GM19023 (cell line): ENCODE results near the gene WARS2.
"Not testable (repeated sequence)": the region's sequence is repeated elsewhere in the genome, so short reads cannot be mapped to it uniquely, and the experiment has no call there.

Source experiments
- ATAC-seq: cut with Tn5 transposase; IDR thresholded peaks from one replicate; pipeline ENCODE4 v1.9.1; 2021; ENCODE audit warnings: mild to moderate bottlenecking, moderate library complexity; ENCODE audit not compliant: unreplicated experiment

WARS2 gene

DNA sequence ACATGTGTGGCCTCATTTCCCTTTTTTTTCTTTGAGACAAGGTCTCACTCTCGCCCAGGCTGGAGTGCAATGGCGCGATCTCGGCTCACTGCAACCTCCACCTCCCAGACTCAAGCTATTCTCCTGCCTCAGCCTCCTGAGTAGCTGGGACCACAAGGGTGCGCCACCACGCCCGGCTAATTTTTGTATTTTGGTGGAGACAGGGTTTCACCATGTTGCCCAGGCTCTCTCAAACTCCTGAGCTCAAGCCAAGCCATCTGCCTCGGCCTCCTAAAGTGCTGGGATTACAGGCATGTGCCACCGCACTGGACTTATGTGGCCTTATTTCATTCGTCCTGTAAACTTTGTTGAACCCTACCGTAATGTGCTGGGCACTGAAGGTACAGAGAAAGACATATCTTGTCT is 569 bp upstream of the WARS2 start:
- no peak for ATAC-seq

DNA sequence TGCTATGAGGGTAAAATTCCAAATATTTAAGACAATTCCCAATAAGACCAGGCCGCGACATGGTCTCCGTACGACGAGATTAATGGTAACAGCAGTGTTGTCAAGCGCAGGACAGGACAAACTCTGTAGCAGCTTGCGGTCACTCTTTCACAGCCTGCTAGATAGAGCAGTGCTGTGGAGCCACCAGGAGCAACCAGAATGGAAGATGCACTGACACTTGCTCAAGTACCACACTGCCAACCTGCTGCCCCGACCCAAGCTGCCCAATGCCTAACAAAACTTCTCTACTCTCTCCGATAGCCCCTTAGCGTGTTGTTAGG is 636 bp downstream of the WARS2 start:
- ATAC-seq = peak; percentile 34

DNA sequence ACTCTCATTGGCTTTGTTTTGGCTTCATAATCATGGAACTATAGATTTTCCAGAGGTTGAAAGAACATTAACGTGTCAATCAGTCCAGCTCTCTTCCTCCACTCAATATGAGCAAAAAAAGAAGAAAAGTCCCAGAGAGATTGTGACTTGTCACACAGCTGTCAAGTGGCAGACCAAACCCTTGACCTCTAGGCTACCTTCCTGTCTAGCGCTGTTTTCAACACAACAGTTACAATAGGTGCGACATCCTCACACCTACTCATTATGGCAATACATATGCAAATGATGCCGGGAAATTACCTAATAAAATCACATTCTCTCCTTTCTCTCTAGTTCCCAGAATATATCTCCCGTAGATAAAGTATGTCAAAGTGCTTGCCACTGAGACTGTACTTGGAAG is 1.1 kb downstream of the WARS2 start:
- ATAC-seq = no peak

DNA sequence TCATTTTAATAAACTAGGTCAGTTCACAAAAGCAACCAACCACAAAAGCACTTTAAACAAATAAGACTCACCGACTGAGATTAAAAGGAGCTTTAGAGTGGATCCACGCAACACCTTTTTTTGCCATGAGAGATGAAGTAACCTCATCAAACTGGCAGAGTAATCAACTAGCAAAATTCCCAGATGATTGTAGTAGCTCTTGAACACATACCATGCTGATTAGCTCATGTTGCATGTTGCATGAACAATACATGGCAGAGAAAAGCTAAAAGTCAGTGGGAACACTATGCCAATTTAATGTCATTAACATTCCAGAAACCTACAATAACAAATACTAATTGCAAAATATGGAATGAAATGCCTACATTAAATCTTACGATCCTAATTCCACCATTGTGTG is 4.1 kb downstream of the WARS2 start:
- no peak for ATAC-seq

DNA sequence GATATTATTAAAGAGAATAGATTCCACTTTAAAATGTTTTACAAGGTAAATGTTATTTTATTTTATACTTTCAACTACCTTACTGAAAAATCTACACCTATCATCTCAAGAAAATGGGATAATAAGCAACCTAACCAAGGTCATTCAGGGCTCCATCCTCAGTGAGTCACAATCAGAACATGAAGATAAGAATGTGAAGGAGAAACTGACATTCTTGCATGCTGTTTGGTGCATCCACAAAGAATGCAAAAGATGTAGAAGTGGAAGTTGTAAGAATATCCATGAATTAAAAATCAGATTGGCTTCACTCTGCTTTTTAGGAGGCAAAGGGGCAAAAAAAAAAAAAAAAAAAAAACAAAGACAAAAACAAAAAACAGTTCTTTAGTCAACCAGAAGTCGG is 6.5 kb downstream of the WARS2 start:
- no peak for ATAC-seq

DNA sequence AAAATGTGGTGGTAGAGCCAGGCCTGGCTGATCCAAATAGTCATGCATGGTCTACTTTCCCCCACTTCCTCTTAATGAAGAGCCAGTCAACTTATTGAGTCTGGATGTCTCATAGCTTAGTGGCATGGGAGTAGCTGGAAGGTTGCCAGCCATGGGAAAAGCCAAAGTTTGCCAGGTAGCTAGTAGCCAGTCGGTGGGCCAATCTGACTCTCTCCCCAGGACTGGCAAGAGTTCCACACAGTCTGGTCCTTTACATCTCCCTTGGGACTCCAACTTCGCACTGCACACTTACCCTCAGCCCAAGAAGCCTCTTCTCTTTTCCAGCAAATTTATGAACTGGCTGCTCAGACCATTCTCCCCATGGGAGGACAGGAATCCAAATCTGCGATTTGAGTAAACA is 8.3 kb downstream of the WARS2 start:
- ATAC-seq = no peak

DNA sequence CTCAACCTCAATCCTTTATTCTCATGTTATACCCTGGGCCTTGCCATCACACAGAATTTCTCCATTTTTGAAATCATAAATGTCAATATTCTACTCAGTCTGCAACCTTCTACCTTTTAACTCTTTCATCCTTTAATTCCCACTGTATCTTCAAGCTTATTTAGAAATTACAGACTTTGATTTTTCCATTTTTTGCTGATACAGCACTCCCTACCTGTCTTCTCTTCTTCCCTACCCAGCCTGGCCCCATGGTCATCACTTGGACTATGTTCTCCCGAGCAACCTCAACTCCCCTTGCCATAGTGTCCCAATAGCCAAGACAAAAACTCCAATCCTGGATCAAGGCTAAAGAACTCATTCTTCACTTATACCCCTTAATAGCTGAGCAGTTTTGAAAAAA is 14.6 kb downstream of the WARS2 start:
- ATAC-seq = no peak

DNA sequence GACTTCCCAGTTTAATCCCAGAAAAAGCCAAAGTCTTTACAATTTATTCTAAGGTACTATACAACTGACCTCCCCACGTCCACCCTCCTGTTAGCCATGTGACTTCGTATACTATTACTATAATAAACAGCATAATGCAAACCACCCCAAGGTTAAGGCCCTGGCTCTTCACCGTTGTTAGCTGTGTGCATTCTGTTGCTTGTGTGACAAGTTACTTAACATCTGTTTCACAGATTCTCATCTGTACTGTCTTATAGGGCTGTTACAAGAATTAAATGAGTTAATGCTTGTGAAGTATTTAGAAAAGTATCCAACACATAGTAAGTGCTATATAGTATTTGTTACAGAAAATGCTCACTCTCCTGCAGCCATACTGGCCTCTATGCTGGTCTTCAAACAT is 15.7 kb downstream of the WARS2 start:
- ATAC-seq = no peak

DNA sequence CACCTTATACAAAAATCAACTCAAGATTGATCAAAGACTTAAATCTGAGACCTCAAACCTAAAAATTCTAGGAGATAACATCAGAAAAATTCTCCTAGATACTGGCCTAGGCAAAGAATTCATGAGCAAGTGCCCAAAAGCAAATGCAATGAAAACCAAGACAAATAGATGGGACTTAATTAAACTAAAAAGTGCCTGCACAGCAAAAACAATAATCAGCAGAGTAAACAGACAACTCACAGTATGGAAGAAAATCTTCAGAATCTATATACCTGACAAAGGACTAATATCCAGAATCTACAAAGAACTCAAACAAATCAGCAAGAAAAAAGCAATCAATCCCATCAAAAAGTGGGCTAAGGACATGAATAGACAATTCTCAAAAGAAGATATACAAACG is 18.6 kb downstream of the WARS2 start:
- ATAC-seq = not testable (repeated sequence)

DNA sequence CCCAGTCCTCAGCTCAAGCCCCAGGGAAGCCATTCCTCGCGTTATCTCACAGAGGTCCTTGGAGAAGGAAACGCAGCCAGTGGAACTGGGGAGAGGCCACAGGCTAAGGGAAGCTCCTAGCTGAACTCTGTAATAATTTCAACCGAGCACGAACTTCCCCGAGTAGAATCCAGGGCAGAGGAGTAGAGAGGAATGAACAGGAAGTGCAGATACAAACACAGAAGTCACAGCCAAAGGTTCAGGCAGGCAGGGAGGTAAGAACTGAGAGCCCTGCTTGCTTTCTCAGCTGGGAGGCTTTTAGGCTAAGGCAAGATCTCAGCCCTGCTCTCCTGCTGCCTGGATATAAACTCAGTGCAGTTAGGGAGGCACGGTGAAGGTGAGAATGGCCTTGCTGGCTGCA is 23.7 kb downstream of the WARS2 start:
- no peak for ATAC-seq

DNA sequence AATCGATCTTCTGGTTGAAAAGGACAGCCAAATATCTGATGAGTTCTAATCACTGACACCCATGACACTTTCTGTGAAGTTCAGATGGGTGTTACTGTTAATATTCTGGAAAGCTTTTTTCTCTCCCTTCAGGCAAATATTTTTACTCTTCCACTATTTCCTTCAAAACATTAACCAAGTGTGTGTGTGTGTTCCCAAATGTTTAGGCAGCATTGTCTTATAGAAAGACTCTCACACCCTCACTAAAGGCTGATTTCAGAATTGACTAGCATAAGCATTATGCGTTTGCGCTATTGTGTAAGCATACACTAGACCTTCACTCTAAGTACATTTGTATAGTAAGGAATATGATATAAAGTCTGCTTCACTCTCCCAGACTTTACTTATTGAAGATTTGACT is 24.7 kb downstream of the WARS2 start:
- no peak for ATAC-seq

DNA sequence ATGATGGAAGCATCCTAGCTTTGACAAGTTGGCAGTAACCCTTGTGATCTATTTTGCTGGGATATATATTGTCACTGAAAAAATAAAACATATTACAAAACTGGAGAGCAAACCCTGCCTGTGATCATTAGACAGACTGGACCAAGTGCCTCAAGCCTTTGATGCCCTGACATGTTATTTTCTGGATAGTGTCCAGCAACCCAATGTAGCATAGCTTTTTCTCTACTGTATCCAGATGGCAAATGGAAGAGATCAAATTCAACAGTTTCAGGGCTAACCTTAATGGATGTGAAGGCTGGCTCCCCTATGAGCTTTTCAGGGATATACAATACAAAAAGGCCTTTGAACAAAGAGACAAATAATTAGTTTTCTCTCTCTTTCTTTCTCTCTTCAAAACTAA is 25.1 kb downstream of the WARS2 start:
- ATAC-seq = no peak

DNA sequence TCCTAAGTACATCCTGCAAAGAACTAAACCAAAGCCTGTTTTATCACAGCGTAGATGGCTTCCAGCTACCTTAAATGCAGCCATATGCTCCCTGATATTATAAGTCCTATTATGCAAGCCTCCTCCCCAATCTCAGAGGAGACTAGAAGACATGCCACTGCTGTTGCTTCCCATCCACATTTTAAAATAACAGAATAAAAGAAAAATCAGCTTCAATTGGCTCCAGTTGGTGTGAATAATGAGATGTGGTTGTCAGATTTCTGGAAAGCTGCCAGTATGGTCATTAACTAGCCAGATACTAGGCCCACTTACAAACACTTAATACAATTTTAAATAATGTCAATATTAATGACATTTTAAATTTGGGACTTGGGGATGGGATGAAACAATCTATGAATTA is 25.7 kb downstream of the WARS2 start:
- ATAC-seq = no peak

DNA sequence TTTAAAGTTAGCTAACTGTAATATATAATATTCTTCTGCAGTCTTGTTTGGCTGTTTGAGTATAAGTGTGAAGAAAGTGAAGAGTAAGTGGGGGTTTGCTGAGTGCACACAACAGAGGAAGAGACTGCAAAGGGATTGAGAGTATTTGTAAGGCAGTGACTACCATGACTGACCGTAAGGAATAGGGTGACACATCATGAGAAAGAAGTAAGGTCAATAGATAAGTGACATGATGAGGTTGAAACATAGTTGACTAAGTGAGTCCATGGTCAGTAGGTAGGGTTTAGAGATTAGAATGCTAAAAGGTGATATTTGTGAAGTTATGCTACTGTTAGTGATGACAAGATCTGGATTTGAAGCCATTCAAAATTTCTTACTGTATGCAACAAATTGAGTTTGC is 27.7 kb downstream of the WARS2 start:
- ATAC-seq = no peak

DNA sequence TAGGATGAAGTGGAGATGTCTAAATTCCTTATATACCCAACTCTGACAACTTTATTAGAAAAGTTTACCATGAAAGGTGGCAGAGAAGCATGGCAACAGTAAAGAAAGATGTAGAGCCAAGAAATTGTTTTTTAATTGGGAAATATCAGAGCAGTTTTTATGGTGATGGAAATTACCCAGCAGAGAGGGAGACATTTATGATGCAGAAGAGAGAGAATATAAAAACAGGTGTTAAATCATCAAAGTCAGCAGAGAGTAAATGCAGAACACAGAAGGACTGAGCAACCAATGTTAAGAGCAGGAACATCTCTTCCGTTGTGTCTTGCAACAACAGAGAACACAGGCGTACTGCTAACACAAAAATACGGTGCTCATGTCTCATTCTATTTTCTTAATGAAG is 28.2 kb downstream of the WARS2 start:
- ATAC-seq = no peak

DNA sequence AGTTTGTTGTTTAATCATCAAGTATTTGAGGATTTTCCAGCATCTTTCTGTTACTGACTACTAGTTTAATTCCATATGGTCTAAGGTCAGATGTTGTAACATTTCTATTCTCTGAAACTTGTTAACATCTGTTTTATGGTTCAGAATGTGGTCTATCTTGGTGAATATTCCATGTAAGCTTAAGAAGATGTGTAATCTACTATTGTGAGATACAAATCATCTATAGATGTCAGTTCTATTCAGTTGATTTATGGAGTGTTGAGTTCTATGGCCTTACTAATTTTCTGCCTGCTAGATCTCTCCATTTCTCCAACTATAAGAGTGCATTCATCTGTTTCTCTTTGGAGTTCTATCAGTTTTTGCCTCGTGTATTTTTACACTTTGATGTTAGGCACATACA is 31.5 kb downstream of the WARS2 start:
- ATAC-seq = no peak

DNA sequence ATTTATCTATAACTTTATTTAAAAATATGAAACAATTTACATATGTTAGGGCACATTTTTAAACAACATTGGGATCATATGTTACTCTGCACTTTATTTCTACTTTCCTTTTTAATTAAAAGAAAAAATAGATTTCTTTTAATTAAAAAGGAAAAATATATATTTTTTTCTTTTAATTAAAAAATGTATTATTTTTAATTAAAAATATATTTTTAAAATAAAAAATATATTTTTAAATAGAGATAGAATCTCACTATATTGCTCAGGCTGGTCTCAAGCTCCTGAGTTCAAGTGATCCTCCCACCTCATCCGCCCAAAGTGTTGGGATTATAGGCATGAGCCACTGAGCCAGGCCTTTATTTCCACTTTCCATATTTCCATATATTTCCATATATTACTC is 36.7 kb downstream of the WARS2 start:
- no peak for ATAC-seq

DNA sequence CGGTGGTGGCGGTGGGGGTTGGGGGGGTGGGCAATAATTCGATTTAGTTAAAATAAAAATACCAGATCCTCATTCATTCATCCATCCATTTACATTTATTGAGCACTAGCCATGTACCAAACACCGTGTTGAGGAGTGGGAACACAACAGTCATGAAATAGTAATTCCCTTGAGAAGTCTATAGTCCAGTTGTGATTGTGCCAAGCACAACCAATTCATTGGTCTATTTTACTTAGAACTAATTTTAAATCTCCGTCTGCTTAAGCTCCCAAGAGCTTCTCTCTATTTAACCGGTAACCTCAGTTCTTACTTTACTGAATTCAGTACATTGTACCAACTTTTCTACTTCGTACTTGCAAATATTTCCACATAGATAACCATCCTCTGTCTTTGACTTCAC is 38.4 kb downstream of the WARS2 start:
- no peak for ATAC-seq

DNA sequence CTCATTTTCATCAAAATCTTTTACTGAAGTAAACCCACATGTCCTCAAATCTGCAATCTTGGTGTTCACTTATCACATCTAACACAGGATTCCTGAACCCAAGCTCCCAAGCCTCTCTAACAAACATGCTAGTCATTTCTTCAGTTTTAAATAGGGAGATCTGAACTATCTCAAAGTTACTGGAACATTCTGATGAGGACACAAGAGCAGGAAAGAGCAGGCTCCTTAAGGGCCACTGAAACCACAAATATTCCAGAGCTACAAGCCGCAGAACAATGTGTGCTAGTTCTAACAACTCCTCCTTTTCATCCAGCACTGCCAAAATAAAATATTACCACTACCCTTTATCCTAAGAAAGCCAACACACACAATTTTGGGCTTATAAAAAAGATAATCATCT is 38.9 kb downstream of the WARS2 start:
- no peak for ATAC-seq

DNA sequence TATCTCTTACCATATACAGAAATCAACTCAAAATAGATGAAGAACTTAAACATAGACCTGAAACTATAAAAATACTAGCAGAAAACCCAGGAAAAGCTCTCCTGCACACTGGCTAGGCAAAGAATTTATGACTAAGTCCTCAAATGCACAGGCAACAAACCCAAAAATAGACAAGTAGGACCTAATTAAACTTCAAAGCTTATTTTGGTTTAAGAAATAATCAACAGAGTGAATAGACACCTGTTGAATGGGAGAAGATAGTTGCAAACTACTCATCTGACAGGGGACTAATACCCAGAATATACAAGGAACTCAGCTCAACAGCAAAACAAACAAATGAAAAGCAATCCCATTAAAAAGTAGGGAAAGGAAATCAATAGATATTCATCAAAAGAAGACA is 40.7 kb downstream of the WARS2 start:
- ATAC-seq = no peak

DNA sequence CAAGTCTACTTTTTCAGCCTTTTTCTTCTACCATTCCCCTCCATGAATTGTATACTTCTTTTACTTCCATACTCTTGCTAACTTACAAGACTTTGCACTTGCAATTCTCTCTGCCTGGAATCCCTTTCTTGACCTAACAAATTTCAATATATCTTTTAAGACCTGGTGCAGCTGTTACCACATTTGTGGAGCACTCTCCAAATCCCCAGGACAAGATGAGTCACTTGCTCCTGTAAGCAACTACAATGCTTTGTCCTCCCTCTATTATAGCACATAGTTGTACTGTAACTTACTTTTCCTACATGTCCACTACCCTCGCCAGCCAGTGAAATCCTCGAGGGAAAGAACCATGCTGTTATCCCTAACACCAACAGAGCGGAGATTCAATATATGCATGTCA is 43.1 kb downstream of the WARS2 start:
- ATAC-seq = no peak

DNA sequence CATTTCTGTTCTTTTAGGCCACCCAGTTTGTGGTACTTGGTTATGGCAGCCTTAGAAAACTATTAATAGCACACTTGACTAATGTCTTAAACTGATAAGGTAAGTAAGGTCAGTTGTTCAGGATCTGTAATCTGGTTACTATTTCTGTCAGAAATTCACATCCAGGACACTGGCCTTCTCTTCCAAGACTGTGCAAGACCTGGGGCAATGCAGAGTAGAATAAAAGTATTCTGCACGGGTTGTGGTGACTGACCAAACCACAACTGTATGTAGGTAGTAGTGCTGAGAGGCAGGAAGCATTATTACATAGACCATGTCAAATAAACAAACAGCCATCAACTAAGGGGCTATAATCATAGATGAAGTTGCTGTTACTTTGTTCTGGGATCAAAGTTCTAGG is 46.7 kb downstream of the WARS2 start:
- no peak for ATAC-seq

DNA sequence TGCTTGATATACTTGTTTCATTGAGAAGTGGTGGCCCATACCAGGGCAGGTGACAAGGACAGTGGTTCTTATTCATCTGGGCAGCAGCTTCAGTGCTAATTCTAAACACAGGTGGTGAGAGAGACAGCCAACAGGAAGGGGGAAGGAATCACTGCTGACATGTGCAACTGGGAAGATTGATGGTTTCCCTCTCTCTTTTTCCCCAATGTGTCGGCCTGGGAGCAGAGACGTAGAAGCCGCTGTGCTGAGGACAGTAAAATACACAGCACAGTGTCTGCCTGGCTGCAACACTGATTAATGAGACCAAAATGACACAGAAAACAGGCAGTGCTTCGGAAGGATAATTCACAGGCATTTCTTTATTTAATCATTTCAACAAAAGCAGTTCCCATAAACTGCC is 48.8 kb downstream of the WARS2 start:
- ATAC-seq = no peak

DNA sequence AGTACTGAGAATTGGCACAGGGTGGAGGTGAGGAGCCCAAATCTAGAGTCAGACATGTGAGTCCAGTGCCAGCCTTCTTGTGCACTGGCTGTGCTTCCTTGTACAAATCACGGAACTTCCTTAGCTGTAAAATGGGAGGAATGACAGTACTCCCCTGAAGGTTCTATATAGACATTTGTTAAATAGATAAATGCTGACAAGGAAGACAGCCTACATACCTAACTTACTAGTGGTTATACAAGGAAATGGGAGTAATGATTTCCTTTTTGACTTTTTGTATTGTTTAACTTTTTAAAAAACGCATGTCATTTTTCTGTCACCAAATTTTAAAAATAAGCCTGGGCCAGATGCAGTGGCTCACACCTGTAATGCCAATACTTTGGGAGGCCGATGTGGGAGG is 50.2 kb downstream of the WARS2 start:
- ATAC-seq = no peak
